GM21529 (cell line): ENCODE measurements around the gene LPO.

Source experiments
- ATAC-seq: cut with Tn5 transposase; IDR thresholded peaks from one replicate; pipeline ENCODE4 v1.9.1; 2021; ENCODE audit not compliant: unreplicated experiment

Gene LPO

DNA sequence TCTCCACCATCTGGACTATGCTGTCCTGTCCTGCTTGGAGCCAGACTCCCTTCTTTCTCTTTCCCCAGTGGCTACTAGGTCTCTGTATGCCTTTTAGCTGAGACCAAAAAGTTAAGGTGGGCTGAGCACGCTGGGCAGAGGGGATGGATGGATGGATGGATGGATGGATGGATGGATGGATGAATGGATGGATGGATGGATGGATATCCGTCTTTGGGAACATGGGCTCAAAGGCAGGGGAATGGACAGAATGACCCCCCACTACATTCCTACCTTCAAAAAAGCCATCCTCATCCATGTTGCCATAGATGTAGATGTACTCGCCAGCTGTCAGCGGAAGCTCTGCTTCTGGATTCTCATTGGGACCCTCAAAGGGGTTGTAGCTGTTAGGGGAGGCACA, 77.4 kb downstream of the LPO start:
- ATAC-seq: no peak

- no peak for ATAC-seq
Observed at GRCh38 chr17:58316260-58316960, 78.0 kb downstream of the LPO start.

DNA sequence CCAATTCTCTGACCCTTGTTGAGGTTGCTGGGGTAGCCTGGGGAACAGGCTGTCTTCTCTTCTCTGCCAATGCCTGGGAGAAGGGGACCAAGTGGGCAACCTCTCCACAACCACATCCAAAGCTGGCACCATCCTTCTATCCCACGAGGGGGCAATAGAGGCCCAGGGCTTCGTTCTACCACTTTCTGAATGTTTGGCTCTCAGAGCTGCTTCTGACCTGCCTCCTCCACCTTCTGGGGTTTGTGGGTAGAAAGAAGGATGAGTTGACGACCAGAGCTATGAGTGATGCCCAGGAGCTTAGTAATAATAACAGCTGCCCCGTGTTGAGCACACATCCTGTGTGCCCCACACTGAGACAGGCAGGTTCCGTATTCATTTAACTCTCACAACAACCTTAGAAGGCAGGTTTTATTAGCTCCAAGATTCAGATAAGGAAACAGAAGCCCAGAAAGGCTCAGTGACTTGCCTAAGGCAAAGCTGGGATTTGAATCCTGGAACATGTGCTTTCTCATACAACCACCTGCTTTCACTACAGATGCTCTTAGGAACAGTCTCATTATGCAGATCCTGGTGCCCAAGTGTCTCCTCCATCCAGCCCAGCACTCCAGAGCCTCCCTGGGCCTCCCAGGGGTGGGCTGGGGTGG, 79.2 kb downstream of the LPO start:
- peak; percentile 74 for ATAC-seq

DNA sequence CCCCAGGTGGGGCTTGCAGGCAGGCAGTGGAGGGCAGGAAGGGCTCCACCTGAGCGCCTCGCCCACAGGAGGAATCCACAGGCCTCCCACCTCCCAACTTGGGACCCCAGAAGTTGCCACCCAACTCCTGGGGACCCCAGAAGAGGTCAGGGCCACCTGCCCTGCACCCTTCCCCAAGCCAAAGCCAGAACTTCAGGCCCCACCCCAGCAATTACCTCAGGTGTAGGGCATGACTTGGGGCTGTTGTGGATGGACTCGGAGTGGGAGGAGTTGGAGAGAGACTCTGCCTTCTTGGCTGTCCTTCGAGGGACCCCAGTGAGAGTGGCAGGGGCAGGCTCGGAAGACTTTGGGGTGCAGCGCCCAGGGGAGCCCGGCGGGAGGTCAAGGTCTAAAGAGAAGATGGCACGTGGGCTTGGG, 79.7 kb downstream of the LPO start:
- ATAC-seq: no peak
